HG03095 (cell line): ENCODE results near the gene MIGA2.

Experiments
- ATAC-seq: cut with Tn5 transposase; IDR thresholded peaks from one replicate; pipeline ENCODE4 v1.9.1; 2021; ENCODE audit warnings: moderate library complexity; ENCODE audit not compliant: unreplicated experiment

Gene MIGA2

DNA sequence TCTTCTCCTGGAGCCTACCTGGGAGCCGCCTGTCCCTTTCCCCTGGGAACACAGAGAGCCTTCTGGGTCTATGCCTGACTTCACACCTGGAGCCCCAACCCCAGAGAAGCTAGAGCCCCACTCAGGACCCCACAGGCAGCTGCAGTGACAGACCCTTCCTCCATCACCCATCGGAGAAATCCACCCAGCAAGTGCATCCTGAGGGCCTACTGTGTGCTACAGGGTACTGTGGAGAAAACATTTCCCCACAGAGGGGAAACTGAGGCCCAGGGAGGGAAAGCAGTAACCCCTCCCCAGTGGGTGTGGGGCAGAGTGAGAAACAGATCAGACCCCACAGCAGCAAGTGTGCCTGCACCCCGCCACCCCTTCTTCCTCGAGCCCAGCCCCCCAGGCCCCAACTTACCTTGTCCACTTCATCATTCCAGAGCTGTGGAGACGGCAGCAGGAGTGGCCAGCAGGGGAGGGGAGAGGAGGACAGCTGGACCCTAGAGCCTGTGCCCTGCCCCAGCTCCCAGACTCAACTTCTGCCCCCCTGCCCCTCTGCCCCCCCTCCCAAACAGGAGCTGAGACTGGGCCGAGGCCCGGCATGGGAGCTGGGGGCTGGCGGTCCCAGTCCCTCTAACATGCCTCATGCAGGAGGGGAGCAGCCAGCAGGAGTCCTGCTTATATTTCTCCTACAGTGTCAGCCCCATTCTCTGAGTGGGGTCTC is 26.0 kb upstream of the MIGA2 start:
- no peak for ATAC-seq

GRCh38 chr9:129011170-129011569 is 25.3 kb upstream of the MIGA2 start:
- ATAC-seq = no peak

- ATAC-seq = no peak
Measured at GRCh38 chr9:129011761-129012181, 24.7 kb upstream of the MIGA2 start.

GRCh38 chr9:129012343-129012742 is 24.1 kb upstream of the MIGA2 start:
- ATAC-seq = no peak

DNA sequence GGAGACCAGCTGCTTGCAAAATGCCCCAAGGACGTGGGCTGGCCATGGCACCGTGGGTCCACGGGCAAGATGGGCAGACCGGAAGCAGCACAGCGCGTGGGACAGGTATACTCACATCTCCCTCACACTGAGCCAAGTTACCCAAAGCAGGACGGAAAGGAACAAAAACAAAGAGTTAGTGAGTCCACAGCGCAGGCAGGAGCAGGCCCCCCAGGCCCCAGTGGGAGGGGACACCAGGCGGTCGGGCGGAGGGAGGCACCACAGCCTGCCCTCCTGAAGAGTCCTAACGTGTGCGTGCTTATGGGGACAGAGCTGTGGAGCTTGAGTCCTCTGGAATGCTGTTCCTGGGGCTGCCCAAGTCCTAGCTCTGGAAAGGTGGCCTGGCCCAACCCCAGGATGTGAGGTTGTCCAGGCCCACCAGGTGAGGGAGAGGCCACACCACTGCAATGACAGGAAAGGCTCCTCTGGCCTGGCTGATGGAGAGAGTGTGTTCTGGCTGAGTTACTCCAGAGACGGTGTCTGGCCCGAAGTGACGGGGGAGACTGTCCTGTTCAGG is 23.5 kb upstream of the MIGA2 start:
- no peak for ATAC-seq

DNA sequence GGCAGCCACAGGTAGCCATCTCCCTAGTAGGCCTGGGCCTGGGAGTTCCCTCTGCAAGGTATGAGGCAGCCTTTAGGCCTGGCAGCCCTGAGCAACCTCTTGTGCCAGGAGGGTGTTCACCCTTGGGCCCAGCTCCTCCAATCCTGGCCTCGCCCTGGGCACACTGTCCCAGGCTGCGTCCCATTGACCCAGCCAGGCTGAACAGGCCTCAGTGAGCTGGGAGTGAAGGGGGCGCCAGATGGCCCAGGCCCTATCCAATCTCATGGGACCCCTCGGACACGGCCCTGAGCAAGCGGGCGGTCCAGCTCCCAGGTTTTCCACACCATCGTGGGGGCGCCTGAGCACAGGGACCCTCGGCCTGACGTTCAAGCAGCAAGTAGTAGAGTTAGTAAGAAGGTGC is 22.8 kb upstream of the MIGA2 start:
- ATAC-seq = no peak

DNA sequence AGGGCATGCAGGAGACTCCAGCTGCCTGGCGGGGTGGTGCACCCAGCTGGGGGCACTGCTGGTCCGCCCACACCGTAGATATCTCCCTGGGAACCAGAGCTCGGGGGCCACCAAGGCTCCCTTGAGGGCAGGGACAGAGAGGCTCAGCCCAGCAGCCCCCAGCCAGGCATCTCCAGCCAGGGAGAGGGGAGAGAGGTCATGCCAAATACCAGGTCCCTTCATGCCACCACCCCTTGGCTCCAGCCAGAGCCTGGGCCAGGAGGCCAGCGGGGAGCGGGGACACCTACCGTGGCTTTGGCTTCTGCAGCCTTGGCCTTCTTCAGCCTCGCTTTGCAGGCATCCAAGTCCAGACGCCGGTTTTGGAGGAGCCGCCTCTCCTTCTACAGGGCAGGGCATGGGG is 22.3 kb upstream of the MIGA2 start:
- no peak for ATAC-seq

GRCh38 chr9:129014608-129015007 is 21.8 kb upstream of the MIGA2 start:
- ATAC-seq = no peak

DNA sequence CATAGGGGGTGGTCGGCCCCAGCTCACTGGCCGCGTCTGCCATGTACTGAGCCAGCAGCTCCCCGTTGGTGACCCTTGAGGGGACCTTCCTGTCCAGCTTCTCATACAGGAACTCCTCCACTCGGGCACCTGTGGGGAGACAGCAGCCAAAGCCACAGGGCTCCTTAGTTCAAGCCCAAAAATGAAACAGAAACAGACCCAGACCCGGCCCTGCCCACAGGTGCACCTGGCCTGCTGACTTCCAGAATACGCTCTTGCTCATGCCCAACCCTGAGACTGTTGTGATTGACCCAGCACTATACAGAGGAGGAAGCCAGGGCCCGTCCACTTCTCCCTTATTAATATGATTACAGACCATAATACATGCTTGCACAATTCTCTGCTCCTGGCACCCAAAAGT is 15.3 kb upstream of the MIGA2 start:
- peak; percentile 75 for ATAC-seq

DNA sequence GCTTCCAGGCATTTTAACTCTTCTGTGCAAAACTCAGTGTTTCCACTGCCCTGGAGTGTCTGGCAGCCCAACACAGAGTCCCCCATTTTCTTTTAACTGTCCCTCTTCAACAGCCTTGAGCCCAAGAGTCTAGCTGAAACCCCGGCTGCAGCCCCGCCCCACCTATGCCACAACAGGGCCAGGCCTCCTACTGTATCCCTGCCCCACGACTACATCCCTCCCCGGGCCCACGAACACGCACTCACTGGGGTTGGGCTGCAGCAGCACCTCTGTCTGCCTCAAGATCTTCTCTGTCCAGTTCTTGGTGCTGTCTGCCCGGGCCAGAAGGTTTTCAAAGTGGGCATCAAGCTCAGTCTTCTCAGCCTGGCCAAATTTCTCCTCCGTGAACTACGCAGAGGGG is 14.4 kb upstream of the MIGA2 start:
- no peak for ATAC-seq

GRCh38 chr9:129023036-129023907 is 13.2 kb upstream of the MIGA2 start:
- no peak for ATAC-seq

- ATAC-seq = no peak
Measured at GRCh38 chr9:129023908-129024233, 12.6 kb upstream of the MIGA2 start.

DNA sequence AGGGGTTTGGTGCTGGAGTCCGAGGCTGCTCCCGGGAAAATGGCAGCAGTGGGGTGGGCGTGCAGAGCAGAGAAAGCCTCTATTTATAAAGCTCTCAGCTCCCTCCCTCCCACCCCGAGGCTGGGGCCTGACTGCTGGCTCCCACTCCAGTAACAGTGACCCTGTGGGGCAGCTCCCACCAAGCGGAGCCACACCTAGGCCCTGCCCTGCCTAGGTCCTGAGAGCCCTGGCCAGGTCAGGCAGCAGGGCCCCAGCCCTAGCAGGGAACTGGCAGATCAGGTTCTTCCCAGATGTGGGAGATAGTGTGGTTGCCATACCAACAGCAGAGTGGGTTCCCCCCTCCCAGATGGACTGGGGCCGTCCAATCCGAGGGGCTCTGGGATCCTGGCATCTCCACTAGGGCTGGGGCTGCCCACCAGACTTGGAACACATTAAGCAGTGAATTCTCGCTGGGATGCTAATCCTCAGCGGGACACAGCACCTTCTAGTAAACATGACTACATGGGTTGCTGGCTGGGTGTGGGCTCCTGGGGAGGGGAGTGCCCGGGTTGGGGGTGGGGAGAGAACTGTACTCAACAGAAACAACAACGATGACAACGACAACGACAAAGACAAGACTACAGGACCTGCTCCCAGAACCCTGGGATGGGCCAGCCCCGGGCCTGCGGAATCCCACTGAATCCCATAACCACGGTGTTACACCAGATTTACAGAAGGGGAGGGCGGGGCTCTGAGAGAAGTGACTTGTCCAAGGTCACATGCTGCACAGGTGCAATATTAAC is 9.8 kb upstream of the MIGA2 start:
- no peak for ATAC-seq

- ATAC-seq = peak; percentile 10
Measured at GRCh38 chr9:129027224-129027684, 9.2 kb upstream of the MIGA2 start.

DNA sequence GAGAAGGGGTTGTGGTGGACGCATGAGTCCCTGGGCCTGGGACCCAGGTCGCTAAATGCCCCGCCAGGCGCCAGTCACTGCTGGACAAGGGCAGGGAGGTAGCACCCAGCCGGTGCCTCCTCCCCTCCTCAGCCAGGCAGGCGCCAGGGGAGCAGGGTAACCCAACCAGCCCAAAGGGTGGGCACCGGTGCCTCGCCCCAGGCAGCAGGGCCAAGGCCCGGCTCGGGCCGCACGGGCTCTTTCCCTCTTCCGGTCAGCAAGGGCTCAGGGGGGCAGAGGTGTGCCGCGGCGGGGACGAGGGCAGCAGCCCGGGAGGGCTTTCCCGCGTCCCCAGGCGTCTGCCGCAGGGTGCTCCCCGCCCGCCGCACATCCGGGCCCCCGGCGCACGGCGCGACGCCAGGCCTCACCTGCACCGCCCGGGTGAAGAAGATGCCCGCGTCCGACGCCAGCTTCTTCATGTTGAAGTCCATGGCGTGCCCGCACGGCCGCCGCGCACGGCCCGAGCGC is 8.7 kb upstream of the MIGA2 start:
- ATAC-seq = peak; percentile 30

- ATAC-seq = peak; percentile 66
Measured at GRCh38 chr9:129028192-129028966, 8.0 kb upstream of the MIGA2 start, which contains the start of gene SH3GLB2. TSS of gene SH3GLB2 (minus strand) at chr9:129028331. CDS start at chr9:129028154, 177 bp downstream.

- ATAC-seq = no peak
Measured at GRCh38 chr9:129030191-129030590, 6.2 kb upstream of the MIGA2 start.

GRCh38 chr9:129031514-129031913 is 4.9 kb upstream of the MIGA2 start:
- ATAC-seq = no peak

DNA sequence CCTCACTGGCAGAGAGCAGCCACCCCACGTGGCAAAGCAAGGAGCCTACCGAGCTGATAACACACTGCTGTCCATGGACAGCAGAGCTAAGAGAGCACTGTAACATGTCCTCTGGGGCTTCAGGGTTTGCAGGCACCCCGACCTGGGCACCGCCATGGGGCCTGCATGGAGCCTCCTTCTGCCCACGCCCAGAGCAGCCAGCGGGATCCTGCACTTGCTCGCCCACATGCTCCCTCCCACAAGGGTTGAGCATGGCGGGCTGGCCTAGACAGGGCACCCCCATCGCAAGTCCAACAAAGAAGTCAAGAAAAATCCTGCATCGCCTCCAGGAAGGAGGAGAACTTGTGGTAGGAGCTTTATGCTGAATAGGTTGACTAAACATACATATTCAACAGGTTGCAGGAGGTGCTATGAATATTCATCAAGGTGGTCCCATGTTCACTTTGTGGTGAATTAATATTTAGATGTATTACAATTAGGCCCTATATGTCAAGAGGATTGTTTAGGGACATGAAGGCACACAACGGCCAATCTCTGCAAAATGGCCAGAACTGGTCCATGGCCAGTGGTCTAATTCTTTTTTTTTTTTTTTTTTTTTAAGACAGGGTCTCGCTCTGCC is 3.8 kb upstream of the MIGA2 start:
- ATAC-seq = no peak

GRCh38 chr9:129033216-129033615 is 3.2 kb upstream of the MIGA2 start:
- no peak for ATAC-seq
